NCI-H2171 treated with DMSO at 0.1 percent for 48 hours (cell line): ENCODE measurements around the gene TRIP6.
"Not testable (repeated sequence)": the region's sequence is repeated elsewhere in the genome, so short reads cannot be mapped to it uniquely, and the experiment has no call there.

Experiments
- DNase-seq: peaks from one replicate; lab custom pipeline; 2025; lab: John Stamatoyannopoulos, UW

The TRIP6 gene

DNA sequence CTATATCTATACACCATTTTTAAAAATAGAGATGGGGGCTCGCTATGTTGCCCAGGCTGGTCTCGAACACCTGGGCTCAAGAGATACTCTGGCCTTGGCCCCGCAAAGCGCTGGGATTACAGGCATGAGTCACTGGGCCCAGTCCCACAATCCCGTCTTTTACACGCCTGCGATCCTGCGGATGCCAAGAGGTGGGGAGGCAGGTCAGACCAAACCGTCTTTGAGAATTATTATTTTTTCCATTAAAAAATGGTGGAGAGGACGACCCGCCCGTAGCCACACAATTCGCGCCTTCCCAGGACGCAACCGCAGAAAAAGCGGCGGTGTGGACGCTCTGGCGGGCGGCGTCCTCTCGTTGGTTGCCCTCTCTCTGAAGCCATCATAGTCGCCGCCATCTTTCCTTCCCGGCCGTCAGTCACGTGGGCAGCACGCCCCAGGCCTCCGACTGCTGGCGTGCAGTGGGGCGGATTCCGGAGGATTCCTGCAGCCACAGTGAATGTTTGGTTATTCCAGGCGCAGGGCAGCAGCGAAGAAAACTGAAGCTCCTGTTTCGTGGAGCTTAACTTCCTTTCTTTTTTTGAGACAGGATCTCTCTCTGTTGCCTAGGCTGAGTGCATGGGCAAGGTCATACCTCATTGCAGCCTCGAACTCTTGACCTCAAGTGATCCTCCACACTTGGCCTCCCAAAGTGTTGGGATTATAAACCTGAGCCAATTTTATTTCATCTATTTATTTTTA is 29.9 kb upstream of the TRIP6 start:
- peak; percentile 93 for DNase-seq

DNA sequence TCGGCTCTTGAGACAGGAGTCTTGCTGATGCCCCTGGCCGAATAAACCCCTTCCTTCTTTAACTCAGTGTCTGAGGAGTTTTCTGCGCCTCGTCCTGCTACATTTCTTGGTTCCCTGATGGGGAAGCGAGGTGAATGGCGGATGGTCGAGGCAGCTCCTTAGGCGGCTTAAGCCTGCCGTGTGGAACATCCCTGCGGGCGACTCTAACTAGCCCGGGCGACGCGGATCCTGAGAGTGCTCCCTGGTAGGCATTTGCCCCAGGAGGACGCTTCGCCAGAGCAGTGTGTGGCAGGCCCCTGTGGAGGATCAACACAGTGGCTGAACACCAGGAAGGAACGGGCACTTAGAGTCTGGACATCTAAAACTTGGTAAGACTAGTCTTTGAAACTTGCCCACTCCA is 27.8 kb upstream of the TRIP6 start:
- DNase-seq = no peak

GRCh38 chr7:100840470-100841100 is 26.6 kb upstream of the TRIP6 start:
- DNase-seq = no peak

- DNase-seq = no peak
These were observed 19.8 kb upstream of the TRIP6 start for GRCh38 chr7:100847360-100847759.

DNA sequence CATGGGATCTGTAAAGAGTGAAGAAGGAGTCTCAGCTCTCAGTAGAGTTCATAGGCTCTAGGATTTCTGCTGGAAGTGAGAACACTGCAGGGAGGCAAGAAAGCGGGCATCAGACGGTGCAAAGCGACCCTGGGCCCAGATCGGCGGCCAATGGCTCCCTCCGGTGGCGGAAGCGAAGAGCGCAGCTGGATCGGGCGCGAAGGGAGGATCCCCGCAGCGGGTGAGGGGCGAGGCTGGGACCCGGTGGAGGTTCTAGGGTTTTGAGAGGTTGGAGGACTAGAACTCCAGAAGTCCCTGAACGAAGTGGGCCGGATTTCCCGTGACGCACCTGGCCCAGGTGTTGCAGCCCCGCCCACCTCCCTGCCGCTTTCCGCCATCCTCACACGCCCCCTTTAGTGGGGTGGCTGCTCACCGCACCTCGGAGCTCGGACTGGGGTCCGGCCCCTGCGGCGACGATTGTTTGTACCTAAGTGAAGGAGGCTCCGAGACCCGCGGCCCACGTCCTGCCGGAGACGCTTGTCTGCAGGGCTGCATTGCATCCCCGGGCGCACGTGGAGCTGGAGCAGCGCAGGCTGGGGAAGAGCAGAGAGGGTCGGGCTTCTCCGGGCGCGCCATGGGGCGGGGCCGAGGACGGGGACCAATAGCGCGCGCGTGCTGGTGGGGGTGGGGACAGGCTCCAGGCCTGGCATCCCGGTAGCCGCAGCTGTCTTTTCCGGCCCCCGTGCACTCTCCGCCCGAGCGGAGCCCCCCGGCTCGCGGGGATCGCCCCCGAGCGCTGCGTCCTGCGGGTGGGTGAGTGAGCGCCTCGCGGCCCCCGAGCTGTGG is 14.9 kb upstream of the TRIP6 start, which contains the start of gene SLC12A9:
Gene SLC12A9 (plus strand): TSS at position 666 of the 825 bp plus-strand sequence. CDS start 1,485 bp downstream, outside the sequence.
- peak; percentile 91 for DNase-seq

DNA sequence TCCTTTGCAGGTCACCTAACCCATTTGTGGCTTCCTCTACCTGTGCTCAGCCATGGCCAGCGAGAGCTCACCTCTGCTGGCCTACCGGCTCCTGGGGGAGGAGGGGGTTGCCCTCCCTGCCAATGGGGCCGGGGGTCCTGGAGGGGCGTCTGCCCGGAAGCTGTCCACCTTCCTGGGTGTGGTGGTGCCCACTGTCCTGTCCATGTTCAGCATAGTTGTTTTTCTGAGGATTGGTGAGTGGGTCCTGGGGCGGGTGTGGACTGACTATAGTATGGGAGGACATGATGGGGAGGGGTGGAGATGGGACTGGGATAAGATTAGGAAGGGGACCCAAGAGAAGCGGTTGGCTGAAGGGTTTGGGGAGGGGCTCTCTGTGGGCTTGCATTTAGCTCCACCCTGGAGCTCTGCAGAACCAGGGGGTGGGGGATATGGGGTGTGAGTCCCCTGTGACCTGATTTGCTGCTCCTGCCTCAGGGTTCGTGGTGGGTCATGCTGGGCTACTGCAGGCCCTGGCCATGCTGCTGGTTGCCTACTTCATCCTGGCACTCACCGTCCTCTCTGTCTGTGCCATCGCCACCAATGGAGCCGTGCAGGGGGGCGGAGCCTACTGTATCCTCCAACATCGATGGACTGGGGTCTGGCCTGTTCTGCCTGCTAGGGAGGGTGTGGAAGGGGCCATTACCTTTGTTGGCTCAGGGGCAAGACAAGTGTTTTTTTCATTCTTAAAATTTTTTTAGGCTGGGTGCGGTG is 12.9 kb upstream of the TRIP6 start:
- DNase-seq = no peak

GRCh38 chr7:100854899-100855298 is 12.3 kb upstream of the TRIP6 start:
- not testable (repeated sequence) for DNase-seq

DNA sequence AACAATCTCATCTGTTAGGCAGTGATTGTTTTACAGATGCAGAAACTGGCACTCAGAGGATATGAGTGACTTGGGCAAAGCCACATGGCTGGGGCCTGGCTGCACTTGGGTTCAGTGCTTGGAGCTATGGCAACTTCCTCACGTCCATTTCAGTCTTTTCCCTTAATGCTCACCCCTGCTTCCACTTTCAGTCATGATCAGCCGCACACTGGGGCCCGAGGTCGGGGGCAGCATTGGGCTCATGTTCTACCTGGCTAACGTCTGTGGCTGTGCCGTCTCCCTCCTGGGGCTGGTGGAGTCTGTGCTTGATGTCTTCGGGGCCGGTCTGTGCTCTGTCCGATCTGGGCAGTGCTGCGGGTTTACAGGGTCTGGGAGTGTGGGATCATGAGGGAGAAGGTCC is 11.7 kb upstream of the TRIP6 start:
- DNase-seq = no peak

DNA sequence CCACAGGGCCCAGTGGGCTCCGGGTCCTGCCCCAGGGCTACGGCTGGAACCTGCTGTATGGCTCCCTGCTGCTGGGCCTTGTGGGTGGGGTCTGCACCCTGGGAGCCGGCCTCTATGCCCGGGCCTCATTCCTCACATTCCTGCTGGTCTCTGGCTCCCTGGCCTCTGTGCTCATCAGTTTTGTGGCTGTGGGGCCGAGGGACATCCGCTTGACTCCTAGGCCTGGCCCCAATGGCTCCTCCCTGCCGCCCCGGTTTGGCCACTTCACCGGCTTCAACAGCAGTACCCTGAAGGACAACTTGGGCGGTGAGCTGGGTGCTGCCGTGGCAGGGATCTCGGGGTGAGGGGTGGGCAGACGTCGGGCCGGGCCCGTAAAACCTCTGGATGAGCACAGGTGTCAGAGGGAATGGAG is 10.3 kb upstream of the TRIP6 start:
- no peak for DNase-seq

DNA sequence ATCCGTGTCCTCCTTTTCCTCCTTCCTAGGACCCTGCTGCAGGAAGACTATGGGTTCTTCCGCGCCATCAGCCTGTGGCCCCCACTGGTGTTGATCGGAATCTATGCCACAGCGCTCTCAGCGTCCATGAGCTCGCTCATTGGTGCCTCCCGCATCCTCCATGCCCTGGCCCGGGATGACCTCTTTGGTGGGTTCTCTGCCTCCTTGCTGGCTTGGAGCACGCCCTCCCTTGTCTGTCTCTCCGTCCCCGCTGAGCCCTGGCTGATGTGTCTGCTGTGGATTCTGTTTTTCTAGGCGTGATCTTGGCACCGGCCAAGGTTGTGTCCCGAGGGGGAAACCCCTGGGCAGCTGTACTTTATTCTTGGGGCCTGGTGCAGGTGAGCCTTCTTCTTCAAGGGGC is 7.3 kb upstream of the TRIP6 start:
- no peak for DNase-seq

- DNase-seq = no peak
These were observed 6.2 kb upstream of the TRIP6 start for GRCh38 chr7:100860702-100861615.

DNA sequence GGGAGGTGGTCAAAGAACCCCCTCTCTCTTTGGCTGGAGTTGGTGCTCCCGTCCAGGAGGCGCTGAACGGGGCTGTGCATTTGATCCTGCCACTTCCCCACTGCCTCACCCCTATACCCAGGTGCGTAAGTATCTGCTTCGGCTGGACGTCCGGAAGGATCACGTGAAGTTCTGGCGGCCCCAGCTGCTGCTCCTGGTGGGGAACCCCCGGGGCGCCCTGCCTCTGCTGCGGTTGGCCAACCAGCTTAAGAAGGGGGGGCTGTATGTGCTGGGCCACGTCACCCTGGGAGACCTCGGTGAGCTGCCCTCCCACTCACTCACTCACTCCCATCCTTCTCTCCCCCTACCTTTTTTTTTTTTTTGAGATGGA is 5.6 kb upstream of the TRIP6 start:
- no peak for DNase-seq

DNA sequence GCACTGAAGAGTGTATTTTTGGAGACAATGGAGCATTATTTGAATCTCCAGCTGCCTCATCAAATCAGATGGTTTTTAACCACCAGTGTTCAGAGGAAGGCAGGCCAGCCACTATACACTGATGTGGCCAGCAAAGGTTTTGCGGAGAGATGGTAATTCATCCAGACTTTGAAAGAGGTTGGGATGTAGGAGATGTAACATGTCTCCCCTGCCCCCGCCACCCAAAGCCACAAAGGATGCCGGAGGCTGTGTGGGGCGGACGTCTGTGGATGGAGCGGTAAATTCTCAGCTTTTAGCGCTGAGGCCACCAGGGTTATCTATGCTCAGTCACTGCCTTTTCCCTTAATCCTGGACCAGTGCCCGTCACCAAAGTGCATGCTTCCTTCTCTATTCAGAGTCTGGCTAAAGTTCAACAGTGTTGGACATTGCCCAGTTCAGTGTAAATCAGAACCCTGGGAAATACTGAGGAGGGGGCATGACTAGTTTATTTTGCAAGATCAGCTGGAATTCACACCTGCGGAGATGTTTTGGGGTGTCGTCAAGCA is 3.7 kb upstream of the TRIP6 start:
- no peak for DNase-seq

DNA sequence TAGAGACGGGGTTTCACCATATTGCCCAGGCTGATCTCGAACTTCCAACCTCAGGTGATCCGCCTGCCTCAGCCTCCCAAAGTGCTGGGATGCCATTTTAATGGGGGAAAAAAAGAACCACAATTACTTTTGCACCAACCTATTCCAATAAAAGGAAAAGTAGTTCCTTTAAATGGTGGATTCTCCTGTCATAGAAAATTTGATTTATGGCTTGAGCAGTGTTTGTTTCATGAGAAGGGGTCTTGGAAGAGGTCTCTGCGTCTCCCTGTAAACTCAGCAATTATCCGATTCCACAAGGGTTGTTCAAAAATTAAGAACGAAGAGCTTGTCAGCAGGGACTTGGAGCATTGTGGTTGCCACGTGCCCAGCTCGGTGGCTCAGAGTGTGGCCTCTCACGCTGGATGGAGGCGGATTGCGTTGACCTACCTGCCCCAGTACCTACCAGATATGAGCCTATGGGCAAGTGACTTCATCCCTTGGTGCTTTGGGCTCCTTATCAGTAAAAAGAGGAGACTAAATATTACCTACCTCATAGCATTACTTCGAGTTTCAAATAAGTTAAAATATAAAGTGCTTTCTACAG is 2.8 kb upstream of the TRIP6 start:
- DNase-seq = no peak

GRCh38 chr7:100865372-100865911 is 1.7 kb upstream of the TRIP6 start:
- DNase-seq = peak; percentile 84

DNA sequence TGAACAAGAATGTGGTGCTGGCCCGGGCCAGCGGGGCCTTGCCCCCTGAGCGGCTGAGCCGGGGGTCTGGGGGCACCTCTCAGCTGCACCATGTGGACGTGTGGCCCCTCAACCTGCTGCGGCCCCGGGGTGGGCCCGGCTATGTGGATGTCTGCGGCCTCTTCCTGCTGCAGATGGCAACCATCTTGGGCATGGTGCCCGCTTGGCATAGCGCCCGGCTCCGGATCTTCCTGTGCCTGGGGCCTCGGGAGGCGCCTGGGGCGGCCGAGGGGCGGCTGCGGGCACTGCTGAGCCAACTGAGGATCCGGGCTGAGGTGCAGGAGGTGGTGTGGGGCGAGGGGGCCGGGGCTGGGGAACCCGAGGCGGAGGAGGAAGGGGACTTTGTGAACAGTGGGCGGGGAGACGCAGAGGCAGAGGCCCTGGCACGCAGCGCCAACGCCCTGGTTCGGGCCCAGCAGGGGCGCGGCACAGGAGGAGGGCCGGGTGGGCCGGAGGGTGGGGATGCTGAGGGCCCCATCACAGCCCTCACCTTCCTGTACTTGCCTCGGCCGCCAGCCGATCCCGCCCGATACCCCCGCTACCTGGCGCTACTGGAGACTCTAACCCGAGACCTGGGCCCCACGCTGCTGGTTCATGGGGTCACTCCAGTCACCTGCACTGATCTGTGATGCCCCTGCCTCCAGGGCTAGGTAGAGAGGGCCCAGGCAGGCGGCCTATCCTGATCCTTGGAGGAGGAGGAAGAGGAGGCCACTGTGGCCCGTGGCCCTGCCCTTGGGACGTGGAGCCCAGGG is 1.1 kb upstream of the TRIP6 start:
- DNase-seq = peak; percentile 77

GRCh38 chr7:100866729-100867039 is 503 bp upstream of the TRIP6 start:
- DNase-seq = no peak

GRCh38 chr7:100867776-100868485 is 744 bp downstream of the TRIP6 start:
- no peak for DNase-seq
